RWPE1 (cell line): ENCODE data around the gene RAET1E.
"Not testable (repeated sequence)": the region's sequence is repeated elsewhere in the genome, so short reads cannot be mapped to it uniquely, and the experiment has no call there.

ENCODE experiments used
- CTCF ChIA-PET: fragments of 350-600 bp; sonication (Branson Sonifier 250); formaldehyde crosslinking; extraction: SDS; loops from one replicate; lab custom pipeline; 2021; lab: Yijun Ruan, JAX
- POLR2A ChIA-PET: fragments of 400-600 bp; formaldehyde crosslinking; extraction: SDS; loops from one replicate; lab custom pipeline; 2020; ENCODE audit warnings: antibody characterized with exemption; ENCODE audit not compliant: low non-redundant PET; lab: Yijun Ruan, JAX
- DNase-seq: peaks from one replicate; pipeline ENCODE4 v3.0.0; 2012; ENCODE audit warnings: low spot score
- H3K27ac ChIP-seq: fragments of 450-650 bp; 2 replicates; pipeline ENCODE4 v1.5.1; 2017
- CTCF ChIP-seq: fragments of 450-650 bp; conservative IDR thresholded peaks from 2 replicates; pipeline ENCODE4 v1.5.1; 2017; ENCODE audit warnings: low read depth, mild to moderate bottlenecking

The RAET1E gene

DNA sequence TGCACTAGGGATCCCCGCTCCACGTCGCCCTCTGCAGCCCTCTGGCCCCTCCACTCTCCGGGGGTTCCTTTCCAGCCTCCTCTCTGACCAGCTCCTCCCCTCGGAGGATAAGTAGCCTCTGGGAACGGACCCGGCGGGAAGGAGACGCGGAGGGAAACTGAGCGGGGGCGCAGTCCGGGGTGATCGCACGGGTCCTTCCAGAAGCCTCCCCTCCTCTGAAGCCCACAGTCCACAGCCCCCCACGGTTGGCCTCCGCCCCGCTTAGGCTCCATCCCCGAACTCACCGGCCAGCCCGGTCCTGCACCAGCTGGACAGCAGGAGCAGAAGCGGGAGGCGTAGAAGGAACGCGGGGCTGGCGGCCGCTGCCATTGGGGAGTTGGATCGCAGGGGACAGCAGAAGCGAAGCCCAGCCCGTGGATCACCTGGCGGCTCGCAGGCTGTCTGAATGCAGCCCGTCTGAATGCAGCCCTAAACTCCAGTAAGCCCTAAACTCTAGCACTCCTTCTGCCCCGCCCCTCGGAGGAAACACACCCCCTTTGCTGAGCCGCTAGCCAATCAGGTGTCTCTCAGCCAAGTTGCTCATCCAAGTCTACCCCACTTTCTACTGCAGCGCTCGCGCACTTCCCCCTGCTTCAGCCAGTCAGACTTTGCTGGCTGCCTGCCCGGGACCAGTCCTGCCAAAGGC is 24.9 kb upstream of the RAET1E start, which contains the start of gene RAET1G:
Gene RAET1G (minus strand): TSS at position 480 of the 685 bp plus-strand sequence. CDS start 111 bp downstream, at position 369.
- TF ChIP-seq CTCF, result no peak
- ChIA-PET POLR2A (no interaction called here), CTCF (no interaction called here)
- H3K27ac ChIP-seq, result peak within 1 kb of the TSS; percentile 74
- DNase-seq, result peak; percentile 98

GRCh38 chr6:149922091-149922490 is 24.2 kb upstream of the RAET1E start:
- DNase-seq, POLR2A ChIA-PET: not testable (repeated sequence)
- peak overlapping the region; percentile 74 for H3K27ac ChIP-seq
- CTCF ChIA-PET, result interaction anchor here (0.7 kb wide), 1 partner anchor 100 kb away, joined by 4 read pairs; no protein-coding TSS in a partner anchor

DNA sequence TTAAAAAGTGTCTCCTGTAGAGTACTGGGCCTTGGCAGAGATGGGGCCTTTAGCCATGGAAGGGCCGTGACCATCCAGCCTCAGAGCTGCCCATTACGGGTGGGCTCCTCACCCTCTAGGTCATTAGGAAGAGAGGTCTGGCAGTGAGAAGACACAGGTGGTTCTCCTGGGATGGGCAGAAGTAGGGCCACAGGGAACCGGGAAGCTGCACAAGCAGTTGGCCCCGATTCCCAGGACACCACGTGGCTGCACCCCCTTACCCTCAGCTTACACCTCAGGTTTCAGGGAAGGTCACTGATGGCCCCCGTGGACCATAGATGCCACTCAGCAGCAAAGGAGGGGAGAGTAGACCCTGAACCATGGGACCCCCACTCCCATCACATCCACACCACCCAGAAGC is 23.4 kb upstream of the RAET1E start:
- no peak for TF ChIP-seq CTCF
- no peak for DNase-seq
- POLR2A ChIA-PET, result no interaction called here
- no peak overlapping the region for H3K27ac ChIP-seq
- CTCF ChIA-PET, result no interaction called here

GRCh38 chr6:149919834-149920225 is 21.9 kb upstream of the RAET1E start:
- no peak overlapping the region for H3K27ac ChIP-seq
- ChIA-PET CTCF (no interaction called here), POLR2A (no interaction called here)
- no peak for TF ChIP-seq CTCF
- no peak for DNase-seq

DNA sequence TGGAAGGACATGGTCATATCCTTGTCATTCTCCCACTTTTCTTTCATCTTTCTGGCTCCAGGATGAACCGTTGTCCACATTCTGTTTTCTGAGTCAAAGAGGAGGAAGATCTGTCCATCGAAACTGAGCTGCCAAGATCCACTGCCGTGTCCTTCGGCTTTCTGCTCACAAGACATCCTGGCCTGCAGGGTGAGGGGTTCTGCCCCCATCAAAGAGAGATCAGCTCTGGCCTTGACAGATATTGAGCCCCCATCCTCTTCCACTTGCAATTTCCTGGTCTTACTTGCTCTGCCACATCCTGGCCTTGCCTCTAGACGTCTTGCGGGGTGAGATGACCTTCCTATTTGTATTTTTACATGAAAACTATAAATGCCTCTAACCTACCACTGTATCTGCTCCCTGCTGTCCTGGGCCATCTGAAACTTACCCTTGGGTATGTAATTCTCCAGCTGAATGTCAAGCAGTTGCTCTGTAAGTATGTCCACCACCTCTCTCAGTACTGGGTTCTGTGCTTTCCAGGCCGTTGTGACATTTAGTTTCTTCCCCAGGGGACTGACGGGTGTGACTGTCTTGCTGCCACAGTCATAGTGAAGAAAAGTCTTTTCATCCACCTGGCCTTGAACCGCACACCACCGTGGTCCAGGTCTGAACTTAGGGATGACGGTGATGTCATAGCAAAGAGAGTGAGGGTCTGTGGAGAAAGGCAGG is 21.4 kb upstream of the RAET1E start:
- POLR2A ChIA-PET, H3K27ac ChIP-seq, DNase-seq, CTCF ChIA-PET: not testable (repeated sequence)

GRCh38 chr6:149918151-149918905 is 20.4 kb upstream of the RAET1E start:
- H3K27ac ChIP-seq, result no peak overlapping the region
- DNase-seq, result no peak
- POLR2A ChIA-PET, result no interaction called here
- CTCF ChIA-PET, result interaction anchor here (2.0 kb wide), 1 partner anchor 78 kb away, joined by 5 read pairs; no protein-coding TSS in a partner anchor
- no peak for TF ChIP-seq CTCF

GRCh38 chr6:149917679-149918078 is 19.8 kb upstream of the RAET1E start:
- TF ChIP-seq CTCF, result no peak
- POLR2A ChIA-PET, result no interaction called here
- H3K27ac ChIP-seq, result no peak overlapping the region
- DNase-seq, result no peak
- CTCF ChIA-PET, result interaction anchor here (2.0 kb wide), 1 partner anchor 77 kb away, joined by 5 read pairs; no protein-coding TSS in a partner anchor
